ENCODE results near the gene SSH2. TPM values are rescaled to one million over a fixed set of nuclear protein-coding genes. Genes with fewer than 3 reads are reported as not detected.

Gene SSH2
- total RNA-seq, 1 donor from 2014 or later, result 30.9 TPM

GRCh38 chr17:29614349-29615047 lies 315.5 kb downstream of the SSH2 start:
- no peak for DNase-seq (ENCODE audit: low read depth, low spot score)

- no peak for DNase-seq (ENCODE audit: low read depth, low spot score)
These were observed 316.2 kb downstream of the SSH2 start for GRCh38 chr17:29613856-29614255.

- DNase-seq (ENCODE audit: low read depth, low spot score), result peak; percentile 57
These were observed 316.6 kb downstream of the SSH2 start for GRCh38 chr17:29613352-29613837.

DNA sequence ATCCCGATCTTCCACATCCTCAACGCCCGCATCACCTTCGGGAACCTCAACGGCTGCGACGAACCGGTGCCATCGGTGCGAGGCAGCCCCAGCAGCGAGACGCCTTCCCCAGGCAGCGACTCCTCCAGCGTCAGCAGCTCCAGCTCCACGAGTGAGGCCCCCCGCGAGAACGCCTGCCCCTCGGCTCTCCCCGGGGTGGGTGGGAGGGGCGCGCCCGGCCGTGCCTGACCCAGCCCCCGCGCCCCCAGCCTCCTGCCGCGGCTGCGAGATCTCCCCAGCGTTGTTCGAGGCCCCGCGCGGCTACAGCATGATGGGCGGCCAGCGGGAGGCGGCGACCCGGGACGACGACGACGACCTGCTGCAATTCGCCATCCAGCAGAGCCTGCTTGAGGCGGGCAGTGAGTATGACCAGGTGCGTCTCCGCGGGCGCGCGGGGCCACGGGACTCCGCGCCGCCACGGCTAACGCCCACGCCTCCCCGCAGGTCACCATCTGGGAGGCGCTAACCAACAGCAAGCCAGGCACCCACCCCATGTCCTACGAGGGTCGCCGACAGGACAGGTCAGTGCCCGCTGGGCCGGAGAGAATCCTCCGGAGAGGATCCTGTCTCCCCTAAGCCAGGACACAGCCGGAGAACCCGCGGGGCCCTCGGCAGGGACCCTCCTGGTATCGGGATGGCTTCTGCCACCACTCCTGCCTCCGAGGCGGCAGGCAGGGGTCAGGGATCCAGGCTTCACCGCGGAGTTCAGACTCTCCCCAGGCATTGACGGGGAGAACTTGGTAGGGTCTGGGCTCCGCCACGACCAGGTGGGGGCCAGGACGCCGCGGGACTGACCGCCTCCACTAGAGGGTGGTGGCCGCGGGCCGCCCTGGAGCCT lies 317.4 kb downstream of the SSH2 start:
- DNase-seq (ENCODE audit: low read depth, low spot score), result no peak

DNA sequence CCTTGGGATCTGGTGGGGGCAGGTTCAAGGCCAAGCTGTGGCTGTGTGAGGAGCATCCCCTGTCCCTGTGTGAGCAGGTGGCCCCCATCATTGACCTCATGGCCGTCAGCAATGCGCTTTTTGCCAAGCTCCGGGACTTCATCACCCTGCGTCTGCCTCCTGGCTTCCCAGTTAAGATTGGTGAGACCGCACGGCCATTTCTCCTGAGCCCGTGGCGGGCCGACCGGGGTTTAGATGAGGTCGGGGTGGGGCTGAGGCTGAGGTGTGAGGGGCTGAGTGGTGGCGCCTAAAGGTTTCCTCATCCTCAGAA lies 318.0 kb downstream of the SSH2 start:
- no peak for DNase-seq (ENCODE audit: low read depth, low spot score)

DNA sequence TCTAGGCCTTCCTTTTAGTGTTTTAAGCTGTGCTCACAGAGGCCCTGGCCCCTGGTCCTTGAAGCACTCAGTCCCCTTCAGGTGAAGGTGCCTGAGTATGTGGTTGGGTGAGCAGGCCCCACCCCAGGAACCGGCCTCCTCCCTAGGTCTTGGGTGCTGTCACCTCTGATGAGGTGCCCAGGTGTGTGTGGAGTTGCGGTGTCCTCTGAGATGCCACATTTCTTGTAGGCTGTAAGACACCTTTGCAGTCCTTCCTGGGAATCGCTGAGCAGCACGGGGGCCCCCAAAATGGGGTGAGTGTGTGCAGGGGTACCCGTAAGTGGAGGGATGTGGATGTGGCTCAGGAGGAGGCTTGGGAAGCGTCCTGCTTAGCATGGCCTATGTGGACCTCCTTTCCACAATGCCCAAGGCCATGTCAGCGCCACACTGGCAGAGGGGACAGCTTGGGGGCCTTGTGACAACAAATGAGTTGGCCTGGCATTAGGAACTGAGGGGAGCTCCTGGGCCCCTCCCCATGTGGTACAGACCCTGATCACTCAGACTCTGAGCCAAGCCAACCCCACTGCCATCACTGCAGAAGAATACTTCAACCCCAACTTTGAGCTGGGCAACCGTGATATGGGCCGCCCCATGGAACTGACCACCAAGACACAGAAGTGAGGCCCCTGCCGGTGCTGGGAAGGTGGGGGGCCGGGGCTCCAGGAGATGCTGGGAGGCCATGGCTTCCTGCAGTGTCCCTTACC lies 318.5 kb downstream of the SSH2 start:
- no peak for DNase-seq (ENCODE audit: low read depth, low spot score)

DNA sequence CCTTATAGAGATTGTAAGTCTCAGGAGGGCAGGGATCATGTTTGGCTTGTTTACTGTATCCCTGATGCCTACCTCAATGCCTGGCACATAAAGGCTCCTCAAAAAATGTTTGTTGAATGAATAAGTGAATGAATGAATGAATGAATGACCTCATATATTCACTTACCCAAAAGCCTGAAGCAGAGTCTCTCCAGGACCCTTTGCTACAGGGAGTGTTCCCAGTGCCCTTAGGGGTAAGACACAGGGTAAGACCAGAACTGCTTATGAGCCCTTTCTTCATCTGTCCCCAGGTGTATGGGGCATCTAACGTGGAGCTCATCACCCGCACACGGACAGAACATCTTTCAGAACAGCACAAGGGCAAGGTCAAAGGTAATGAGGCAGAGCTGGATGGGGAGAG lies 319.6 kb downstream of the SSH2 start:
- DNase-seq (ENCODE audit: low read depth, low spot score), result no peak

GRCh38 chr17:29608986-29609385 lies 321.0 kb downstream of the SSH2 start:
- no peak for DNase-seq (ENCODE audit: low read depth, low spot score)

GRCh38 chr17:29607557-29608195 lies 322.4 kb downstream of the SSH2 start:
- no peak for DNase-seq (ENCODE audit: low read depth, low spot score)

- DNase-seq (ENCODE audit: low read depth, low spot score), result no peak
These were observed 326.8 kb downstream of the SSH2 start for GRCh38 chr17:29603109-29603674.

DNA sequence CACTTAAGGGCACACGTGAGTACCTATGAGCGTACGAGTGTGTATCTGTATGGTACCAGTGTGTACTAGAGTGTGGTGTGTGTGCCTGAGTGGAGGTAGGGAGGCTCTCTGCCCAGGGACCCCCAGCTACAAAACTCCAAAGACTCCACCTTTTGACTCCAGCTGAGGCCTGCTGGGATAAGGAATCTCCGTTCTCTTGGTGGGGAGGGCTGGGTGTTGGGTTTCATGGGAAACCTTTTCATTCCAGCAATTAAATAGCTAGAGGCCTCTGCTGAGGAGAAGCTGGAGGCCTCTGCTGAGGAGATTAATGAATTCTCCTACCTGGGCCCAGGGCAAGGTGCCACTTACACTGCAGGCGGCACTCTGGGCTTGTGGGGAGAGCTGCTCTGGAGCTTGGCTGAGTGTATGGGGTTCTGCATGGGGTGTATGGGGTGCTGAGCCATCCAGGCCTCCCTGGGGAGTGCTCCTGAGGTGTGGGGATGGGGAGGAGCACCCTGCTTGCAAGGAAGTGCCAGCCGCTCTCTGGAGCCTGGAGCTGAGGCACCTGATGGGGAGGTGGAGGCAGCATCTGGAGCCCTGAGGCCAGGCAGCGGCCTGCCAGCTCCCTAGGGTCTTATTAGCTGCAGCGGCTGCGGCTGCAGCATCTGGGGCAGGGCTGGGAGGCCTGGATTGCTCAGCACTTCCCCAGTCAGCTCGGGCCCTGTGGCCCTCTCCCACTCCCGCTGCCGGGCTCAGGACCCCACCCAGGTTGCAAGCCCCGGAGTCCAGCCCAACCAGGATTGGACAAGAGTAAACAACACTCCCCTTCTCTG lies 332.5 kb downstream of the SSH2 start:
- DNase-seq (ENCODE audit: low read depth, low spot score), result no peak

DNA sequence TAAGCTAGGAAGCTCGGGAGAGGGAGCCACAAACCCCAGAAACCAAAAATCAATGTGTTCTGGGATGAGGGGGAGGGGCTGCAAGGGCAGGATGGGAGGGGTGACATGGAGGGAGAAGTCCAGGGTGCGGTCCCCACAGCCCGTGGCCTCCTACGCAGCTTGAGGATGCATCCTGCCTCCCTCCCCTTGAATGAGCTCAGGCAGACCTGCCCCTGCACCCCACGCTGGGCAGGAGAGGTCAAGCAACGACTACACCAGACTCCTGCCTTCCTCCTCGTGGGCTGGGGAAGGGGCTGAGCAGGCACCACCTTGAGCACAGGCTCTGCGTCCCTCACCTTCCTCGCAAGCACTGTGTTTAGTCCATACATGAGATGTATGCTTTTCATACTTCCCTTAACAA lies 333.2 kb downstream of the SSH2 start:
- no peak for DNase-seq (ENCODE audit: low read depth, low spot score)

DNA sequence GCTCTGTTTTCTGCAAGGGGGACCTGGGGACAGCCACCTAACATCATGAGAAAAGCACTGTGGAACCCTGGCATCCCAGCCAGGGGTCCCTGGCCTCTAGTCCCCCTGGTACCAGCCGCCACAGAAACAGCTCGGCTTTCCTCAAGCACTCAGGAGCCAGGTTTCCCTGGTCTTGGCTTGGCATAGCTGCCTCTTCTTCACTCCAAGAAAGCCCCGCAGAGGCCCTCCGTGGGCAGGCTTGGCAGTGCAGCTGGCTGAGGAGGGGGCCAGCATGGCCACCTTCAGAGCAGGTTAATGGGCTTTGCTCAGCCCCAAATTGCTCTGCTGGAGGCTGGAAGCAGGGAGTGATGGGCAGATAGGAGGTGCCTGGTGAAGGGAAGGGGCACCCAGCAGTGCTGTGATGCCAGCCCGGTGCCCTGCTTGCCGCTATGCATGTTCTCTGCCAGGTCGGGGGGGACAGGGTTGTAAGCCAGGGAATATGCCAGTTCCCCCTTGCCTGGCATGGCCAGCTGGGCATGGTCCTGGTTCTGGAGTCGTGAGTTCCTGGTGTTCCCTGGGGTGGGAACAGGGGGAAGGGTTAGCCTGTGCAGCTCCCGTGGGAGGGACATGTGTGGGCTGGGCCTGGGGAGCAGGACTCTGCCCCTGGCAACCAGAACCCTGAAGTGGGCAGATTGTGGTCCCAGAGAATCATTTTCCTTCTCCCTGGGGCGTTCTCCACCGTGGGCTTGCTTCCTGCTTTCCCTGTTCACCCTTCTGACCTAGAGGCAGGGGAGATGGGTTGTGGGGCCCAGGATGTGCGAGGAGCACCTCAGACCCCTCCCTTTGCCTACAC lies 333.9 kb downstream of the SSH2 start:
- no peak for DNase-seq (ENCODE audit: low read depth, low spot score)

DNA sequence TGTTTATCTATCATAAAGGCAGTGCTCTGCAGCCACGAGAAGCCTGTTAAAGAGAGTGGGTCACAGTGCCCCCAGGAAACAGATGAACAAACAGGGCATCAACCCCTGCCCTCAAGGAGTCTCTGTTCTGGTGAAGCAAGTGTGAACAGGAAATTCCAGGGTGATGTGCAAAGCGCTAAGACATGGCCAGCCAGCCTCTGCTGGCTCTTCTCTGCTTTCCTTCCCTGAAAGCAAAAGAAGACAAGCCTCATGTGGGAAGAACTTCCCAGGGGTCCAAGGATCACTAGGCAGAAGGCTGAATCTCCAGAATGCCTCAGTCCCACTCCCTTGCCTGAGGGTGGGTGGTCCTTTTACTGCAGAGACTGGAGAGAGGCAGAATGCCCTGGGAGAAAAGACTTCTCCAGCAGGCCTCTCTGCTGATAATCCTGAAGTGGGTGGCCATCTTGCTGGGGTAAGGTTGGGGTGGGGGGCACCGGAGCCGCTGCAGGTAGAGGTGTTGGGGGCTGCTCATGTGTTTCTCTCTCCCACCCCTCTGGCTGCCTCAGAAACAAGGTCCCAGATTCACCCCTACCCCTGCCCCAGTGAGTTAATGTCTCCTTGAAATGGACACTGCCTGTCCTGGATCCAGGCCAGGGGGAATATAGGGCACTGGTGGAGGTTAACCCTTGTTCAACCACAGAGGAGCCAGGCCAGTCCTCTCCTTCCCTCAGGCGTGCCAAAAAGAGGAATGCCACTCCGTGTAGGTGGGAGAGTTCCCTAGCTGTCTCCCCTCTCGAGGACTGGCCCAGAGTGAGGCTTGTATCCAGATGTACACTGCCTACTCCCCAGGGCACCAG lies 334.7 kb downstream of the SSH2 start:
- no peak for DNase-seq (ENCODE audit: low read depth, low spot score)

DNA sequence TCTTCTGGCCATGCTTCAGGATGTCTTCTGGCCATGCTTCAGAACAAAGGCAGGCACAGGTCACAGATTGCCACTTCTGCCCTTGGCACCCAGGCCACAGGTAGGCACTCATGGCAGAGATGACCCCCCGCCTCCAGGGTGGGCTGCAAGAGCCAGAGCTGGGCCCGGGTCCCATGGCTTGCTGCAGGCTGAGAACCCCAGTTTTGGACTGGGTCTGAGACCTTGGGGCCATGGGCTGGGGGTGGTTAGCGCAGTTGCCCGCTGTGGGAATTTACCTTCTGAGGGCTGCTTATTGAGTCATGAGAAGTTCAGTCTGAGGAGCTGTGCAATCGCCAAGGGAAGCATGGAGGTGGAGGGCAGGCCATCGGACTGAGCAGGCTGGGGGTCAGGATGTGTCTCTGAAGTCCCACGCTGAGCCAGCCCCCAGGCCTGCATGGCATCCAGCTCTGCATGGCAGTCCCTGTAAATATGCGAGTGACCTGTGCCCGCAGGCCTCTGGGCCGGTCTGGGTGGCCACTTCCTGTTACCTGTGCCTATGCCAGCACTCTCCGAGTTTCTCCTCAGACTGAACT lies 335.4 kb downstream of the SSH2 start:
- no peak for DNase-seq (ENCODE audit: low read depth, low spot score)

DNA sequence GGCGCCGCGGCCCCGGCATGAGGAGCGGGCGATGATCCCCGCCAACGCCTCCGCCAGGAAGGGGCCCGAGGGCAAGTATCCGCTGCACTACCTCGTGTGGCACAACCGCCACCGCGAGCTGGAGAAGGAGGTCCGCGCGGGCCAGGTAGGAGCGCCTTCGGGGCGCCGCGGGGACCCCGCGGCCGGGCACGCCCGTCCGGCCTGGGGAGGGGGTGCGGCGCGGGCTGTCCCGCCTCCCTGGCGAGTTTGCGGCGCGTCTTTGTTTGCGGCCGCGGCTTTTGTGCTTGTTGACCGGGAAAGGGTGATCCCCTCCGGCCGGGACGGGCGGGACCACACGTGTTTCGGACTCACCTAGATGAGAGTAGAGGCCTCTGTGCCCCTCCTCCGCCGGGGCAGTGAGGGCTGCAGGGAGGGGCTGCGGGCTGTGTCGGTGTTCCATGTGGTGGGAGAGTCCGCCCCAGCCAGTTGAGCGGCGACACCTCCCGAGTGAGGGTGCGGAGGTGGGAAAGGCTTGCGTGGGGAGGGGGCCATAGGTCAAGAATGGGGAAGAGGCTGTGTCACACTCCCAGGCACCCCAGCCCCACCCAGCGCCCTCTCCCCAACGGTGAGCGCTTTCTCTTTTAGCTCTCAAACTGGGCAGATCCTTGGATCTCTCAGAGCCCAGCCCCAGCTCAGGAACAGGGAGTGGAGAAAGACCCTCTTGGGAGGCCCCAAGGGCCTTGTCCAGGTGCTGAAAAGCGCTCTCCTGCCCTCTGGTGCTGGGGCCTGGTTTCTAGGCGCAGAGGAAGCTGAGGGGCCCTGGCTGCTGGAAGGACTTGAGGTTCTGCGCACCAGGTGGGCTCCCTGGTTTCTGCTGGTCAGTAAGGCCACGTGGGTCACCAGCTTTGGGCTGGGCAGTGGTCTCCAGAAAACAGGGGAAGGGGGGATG lies 336.2 kb downstream of the SSH2 start:
- DNase-seq (ENCODE audit: low read depth, low spot score), result no peak

GRCh38 chr17:29592850-29593551 lies 337.0 kb downstream of the SSH2 start, which contains the start of gene ANKRD13B:
Gene ANKRD13B (plus strand): TSS chr17:29593132. CDS start chr17:29593622, 490 bp downstream.
- DNase-seq (ENCODE audit: low read depth, low spot score), result no peak
